HAP-1 (cell line): ENCODE measurements around the gene DNASE2.
"Not testable (repeated sequence)": the region's sequence is repeated elsewhere in the genome, so short reads cannot be mapped to it uniquely, and the experiment has no call there.

Source experiments
- DNase-seq, 2 experiments: peaks; one replicate each; pipeline ENCODE4 v3.0.0-alpha.2; 2016 to 2020; ENCODE audit warnings: low spot score in 2 of 2
- H3K27me3 ChIP-seq: fragments of 250-450 bp; sonication (Bioruptor Pico); 2 replicates; pipeline ENCODE4 v1.5.1; 2020; ENCODE audit warnings: low read depth, mild to moderate bottlenecking, moderate library complexity
- H3K36me3 ChIP-seq: fragments of 250-450 bp; sonication (Bioruptor Pico); replicated peaks from 2 replicates; pipeline ENCODE4 v1.5.1; 2020; ENCODE audit warnings: mild to moderate bottlenecking
- H3K4me1 ChIP-seq: fragments of 250-450 bp; sonication (Bioruptor Pico); 2 replicates; pipeline ENCODE4 v1.5.1; 2020; ENCODE audit warnings: mild to moderate bottlenecking
- H3K4me3 ChIP-seq: fragments of 250-450 bp; sonication (Bioruptor Pico); 2 replicates; pipeline ENCODE4 v1.5.1; 2020; ENCODE audit warnings: mild to moderate bottlenecking, moderate library complexity
- H3K9me3 ChIP-seq: fragments of 250-450 bp; sonication (Bioruptor Pico); 2 replicates; pipeline ENCODE4 v1.5.1; 2020; ENCODE audit warnings: mild to moderate bottlenecking, moderate library complexity
- in situ Hi-C: fragments of 300-500 bp; cut with MboI; formaldehyde crosslinking; loops from 3 replicates; pipeline ENCODE4 v1.14.3; 2020; ENCODE audit warnings: low sequenced_read_pairs, inconsistent platforms, mixed read lengths

The DNASE2 gene

GRCh38 chr19:12896460-12896859, 15.2 kb upstream of the DNASE2 start:
- no peak for DNase-seq
- no peaks in the 10 kb centered on the region for H3K27me3 ChIP-seq
- H3K4me1 ChIP-seq: peaks cover 3% of the 10 kb centered on the region; the same call in 1 of the 2 replicates
- in situ Hi-C loops: no loop called here
- peaks cover 29% of the 10 kb centered on the region for H3K36me3 ChIP-seq
- H3K4me3 ChIP-seq: no peak overlapping the region
- H3K9me3 ChIP-seq: no peaks in the 10 kb centered on the region

- no peaks in the 10 kb centered on the region for H3K9me3 ChIP-seq
- in situ Hi-C loops: no loop called here
- no peaks in the 10 kb centered on the region for H3K27me3 ChIP-seq
- no peak for DNase-seq
- peaks cover 26% of the 10 kb centered on the region for H3K36me3 ChIP-seq
- H3K4me3 ChIP-seq: no peak overlapping the region
- peaks cover 5% of the 10 kb centered on the region; the same call in 1 of the 2 replicates for H3K4me1 ChIP-seq
Measured at GRCh38 chr19:12893582-12893981, 12.3 kb upstream of the DNASE2 start.

GRCh38 chr19:12891553-12892021, 10.3 kb upstream of the DNASE2 start:
- peaks cover 23% of the 10 kb centered on the region for H3K36me3 ChIP-seq
- H3K4me1 ChIP-seq: peaks cover 5% of the 10 kb centered on the region; the same call in 1 of the 2 replicates
- DNase-seq: no peak
- peak overlapping the region; percentile 74 for H3K4me3 ChIP-seq
- in situ Hi-C loops: no loop called here
- H3K9me3 ChIP-seq: no peaks in the 10 kb centered on the region
- H3K27me3 ChIP-seq: no peaks in the 10 kb centered on the region

- Histone ChIP-seq H3K4me1 (peaks cover 5% of the 10 kb centered on the region; the same call in 1 of the 2 replicates), H3K4me3 (peak within 1 kb of the TSS; percentile 74), H3K9me3 (no peaks in the 10 kb centered on the region), H3K36me3 (peaks cover 17% of the 10 kb centered on the region), H3K27me3 (no peaks in the 10 kb centered on the region)
- in situ Hi-C loops: no loop called here
- peak; percentile 99 for DNase-seq
Measured at GRCh38 chr19:12890787-12891552, 9.7 kb upstream of the DNASE2 start, which contains the start of gene GCDH. Gene GCDH, plus strand, starts transcription at chr19:12891160. Its CDS starts 145 bp downstream, at chr19:12891305.

- peak overlapping the region; percentile 74 for H3K4me3 ChIP-seq
- peaks cover 15% of the 10 kb centered on the region; the same call in 1 of the 2 replicates for H3K36me3 ChIP-seq
- in situ Hi-C loops, H3K4me1 ChIP-seq, H3K27me3 ChIP-seq, DNase-seq, H3K9me3 ChIP-seq: not testable (repeated sequence)
Measured at GRCh38 chr19:12890299-12890786, 9.1 kb upstream of the DNASE2 start.

GRCh38 chr19:12888006-12888603, 6.9 kb upstream of the DNASE2 start:
- in situ Hi-C loops: no loop called here
- H3K9me3 ChIP-seq: peaks cover 5% of the 10 kb centered on the region
- DNase-seq: no peak
- peaks cover 5% of the 10 kb centered on the region; the same call in 1 of the 2 replicates for H3K4me1 ChIP-seq
- peaks cover 2% of the 10 kb centered on the region; the same call in 1 of the 2 replicates for H3K36me3 ChIP-seq
- no peak overlapping the region for H3K4me3 ChIP-seq
- no peaks in the 10 kb centered on the region for H3K27me3 ChIP-seq

GRCh38 chr19:12886969-12887747, 5.9 kb upstream of the DNASE2 start, which contains the start of gene KLF1:
Gene KLF1, minus strand, starts transcription at chr19:12887201. Its CDS starts 61 bp downstream, at chr19:12887140.
- H3K4me1 ChIP-seq: peaks cover 5% of the 10 kb centered on the region; the same call in 1 of the 2 replicates
- no peak for DNase-seq
- in situ Hi-C loops: no loop called here
- H3K27me3 ChIP-seq: no peaks in the 10 kb centered on the region
- peaks cover 5% of the 10 kb centered on the region for H3K9me3 ChIP-seq
- no peaks in the 10 kb centered on the region; the same call in 1 of the 2 replicates for H3K36me3 ChIP-seq
- no peak within 1 kb of the TSS for H3K4me3 ChIP-seq

GRCh38 chr19:12886651-12886968, 5.4 kb upstream of the DNASE2 start:
- in situ Hi-C loops: no loop called here
- H3K4me1 ChIP-seq: peaks cover 4% of the 10 kb centered on the region; the same call in 1 of the 2 replicates
- H3K27me3 ChIP-seq: no peaks in the 10 kb centered on the region
- no peaks in the 10 kb centered on the region for H3K36me3 ChIP-seq
- peaks cover 5% of the 10 kb centered on the region for H3K9me3 ChIP-seq
- no peak overlapping the region for H3K4me3 ChIP-seq
- no peak for DNase-seq

- H3K36me3 ChIP-seq: no peaks in the 10 kb centered on the region
- in situ Hi-C loops: no loop called here
Measured at GRCh38 chr19:12885749-12886650, 4.8 kb upstream of the DNASE2 start.

GRCh38 chr19:12884926-12885748, 3.9 kb upstream of the DNASE2 start:
- Histone ChIP-seq H3K4me1 (peaks cover 2% of the 10 kb centered on the region; the same call in 1 of the 2 replicates), H3K4me3 (no peak overlapping the region), H3K27me3 (no peaks in the 10 kb centered on the region), H3K9me3 (peaks cover 5% of the 10 kb centered on the region), H3K36me3 (no peaks in the 10 kb centered on the region)
- in situ Hi-C loops: no loop called here
- no peak for DNase-seq

More at GRCh38 chr19:12885749-12886650, 4.8 kb upstream of the DNASE2 start:
- Histone ChIP-seq H3K9me3 (peaks cover 5% of the 10 kb centered on the region), H3K4me1 (peaks cover 4% of the 10 kb centered on the region; the same call in 1 of the 2 replicates), H3K27me3 (no peaks in the 10 kb centered on the region), H3K4me3 (no peak overlapping the region)
- DNase-seq: no peak

GRCh38 chr19:12884627-12884925, 3.3 kb upstream of the DNASE2 start:
- H3K4me3 ChIP-seq: no peak overlapping the region
- H3K36me3 ChIP-seq: no peaks in the 10 kb centered on the region
- in situ Hi-C loops: no loop called here
- DNase-seq: no peak
- H3K9me3 ChIP-seq: peaks cover 5% of the 10 kb centered on the region
- H3K27me3 ChIP-seq: no peaks in the 10 kb centered on the region
- peaks cover 2% of the 10 kb centered on the region; the same call in 1 of the 2 replicates for H3K4me1 ChIP-seq

GRCh38 chr19:12884202-12884601, 3.0 kb upstream of the DNASE2 start:
- in situ Hi-C loops: no loop called here
- H3K4me1 ChIP-seq: peaks cover 2% of the 10 kb centered on the region; the same call in 1 of the 2 replicates
- H3K27me3 ChIP-seq: no peaks in the 10 kb centered on the region
- H3K36me3 ChIP-seq: no peaks in the 10 kb centered on the region
- no peak overlapping the region for H3K4me3 ChIP-seq
- no peak for DNase-seq
- H3K9me3 ChIP-seq: peaks cover 5% of the 10 kb centered on the region
